ENCODE results near the gene ARHGEF7. TPM values are rescaled to one million over a fixed set of nuclear protein-coding genes. Genes with fewer than 3 reads are reported as not detected.

ARHGEF7 gene
- total RNA-seq, 4 donors from 2014 or later = 64.2 to 127 (median 88.2) TPM

DNA sequence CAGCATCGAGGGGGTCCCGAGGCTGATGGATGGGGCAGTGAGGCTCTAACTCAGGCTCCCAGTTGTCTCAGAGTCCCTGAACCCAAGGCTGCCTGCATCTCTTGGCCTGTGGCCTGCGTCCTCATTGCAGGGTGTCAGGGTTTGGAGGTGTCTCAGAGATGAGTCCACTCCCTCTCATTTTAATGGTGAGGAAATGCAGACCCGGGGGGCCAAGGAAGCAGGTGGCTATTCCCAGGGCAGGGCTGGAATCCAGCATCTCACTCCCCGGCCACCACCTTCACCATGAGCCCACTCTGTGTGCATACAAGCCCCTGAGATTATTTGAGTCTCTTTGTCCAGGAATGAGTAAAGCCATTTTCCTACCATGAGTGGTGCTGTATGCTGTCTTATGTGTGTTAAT lies 226.8 kb downstream of the ARHGEF7 start:
- H3K9me3 ChIP-seq = no peaks in the 10 kb centered on the region
- no peaks in the 10 kb centered on the region for H3K36me3 ChIP-seq
- H3K27me3 ChIP-seq = no peaks in the 10 kb centered on the region
- no peak for TF ChIP-seq POLR2A (IDR thresholded peaks at IDR 0.05)
- TF ChIP-seq, protein P1, sequence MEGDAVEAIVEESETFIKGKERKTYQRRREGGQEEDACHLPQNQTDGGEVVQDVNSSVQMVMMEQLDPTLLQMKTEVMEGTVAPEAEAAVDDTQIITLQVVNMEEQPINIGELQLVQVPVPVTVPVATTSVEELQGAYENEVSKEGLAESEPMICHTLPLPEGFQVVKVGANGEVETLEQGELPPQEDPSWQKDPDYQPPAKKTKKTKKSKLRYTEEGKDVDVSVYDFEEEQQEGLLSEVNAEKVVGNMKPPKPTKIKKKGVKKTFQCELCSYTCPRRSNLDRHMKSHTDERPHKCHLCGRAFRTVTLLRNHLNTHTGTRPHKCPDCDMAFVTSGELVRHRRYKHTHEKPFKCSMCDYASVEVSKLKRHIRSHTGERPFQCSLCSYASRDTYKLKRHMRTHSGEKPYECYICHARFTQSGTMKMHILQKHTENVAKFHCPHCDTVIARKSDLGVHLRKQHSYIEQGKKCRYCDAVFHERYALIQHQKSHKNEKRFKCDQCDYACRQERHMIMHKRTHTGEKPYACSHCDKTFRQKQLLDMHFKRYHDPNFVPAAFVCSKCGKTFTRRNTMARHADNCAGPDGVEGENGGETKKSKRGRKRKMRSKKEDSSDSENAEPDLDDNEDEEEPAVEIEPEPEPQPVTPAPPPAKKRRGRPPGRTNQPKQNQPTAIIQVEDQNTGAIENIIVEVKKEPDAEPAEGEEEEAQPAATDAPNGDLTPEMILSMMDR (IDR thresholded peaks at IDR 0.05) = no peak
- WGBS, 2 donors = 87 to 94% methylated on average over 4 to 5 of the region's 5 CpGs
- no peaks in the 10 kb centered on the region for H3K4me1 ChIP-seq
- no peak for DNase-seq
- no peak overlapping the region for H3K27ac ChIP-seq
- H3K4me3 ChIP-seq (replicated peaks in 1 of 3) = no peak overlapping the region
- intact Hi-C loops (cut with DNase I) = no loop called here

- Histone ChIP-seq H3K4me3 (replicated peaks in 1 of 3) (no peak overlapping the region), H3K27ac (no peak overlapping the region), H3K36me3 (no peaks in the 10 kb centered on the region), H3K9me3 (no peaks in the 10 kb centered on the region), H3K27me3 (no peaks in the 10 kb centered on the region), H3K4me1 (no peaks in the 10 kb centered on the region)
- WGBS, 2 donors = 90% methylated on average over 9 of the region's 9 CpGs
- DNase-seq = no peak
- TF ChIP-seq, protein P1 (IDR thresholded peaks at IDR 0.05) = no peak
- no peak for TF ChIP-seq POLR2A (IDR thresholded peaks at IDR 0.05)
- intact Hi-C loops (cut with DNase I) = no loop called here
Measured at GRCh38 chr13:111342721-111343120, 227.6 kb downstream of the ARHGEF7 start.

GRCh38 chr13:111343186-111343805 lies 228.2 kb downstream of the ARHGEF7 start:
- no peaks in the 10 kb centered on the region for H3K9me3 ChIP-seq
- no peak overlapping the region for H3K4me3 ChIP-seq (replicated peaks in 1 of 3)
- no peaks in the 10 kb centered on the region for H3K4me1 ChIP-seq
- DNase-seq = no peak
- intact Hi-C loops (cut with DNase I) = no loop called here
- H3K27ac ChIP-seq = no peak overlapping the region
- TF ChIP-seq POLR2A (IDR thresholded peaks at IDR 0.05) = no peak
- TF ChIP-seq, protein P1 (IDR thresholded peaks at IDR 0.05) = no peak
- WGBS, 2 donors = 88% methylated on average over 6 to 10 of the region's 11 CpGs
- no peaks in the 10 kb centered on the region for H3K27me3 ChIP-seq
- H3K36me3 ChIP-seq = no peaks in the 10 kb centered on the region

GRCh38 chr13:111344471-111345191 lies 229.5 kb downstream of the ARHGEF7 start:
- DNase-seq = peak; percentile 92
- H3K27ac ChIP-seq = no peak overlapping the region
- H3K4me1 ChIP-seq = no peaks in the 10 kb centered on the region
- intact Hi-C loops (cut with DNase I) = no loop called here
- WGBS, 2 donors = 48 to 49% methylated on average over 17 to 24 of the region's 25 CpGs
- no peaks in the 10 kb centered on the region for H3K9me3 ChIP-seq
- no peaks in the 10 kb centered on the region for H3K36me3 ChIP-seq
- H3K4me3 ChIP-seq (replicated peaks in 1 of 3) = no peak overlapping the region
- H3K27me3 ChIP-seq = no peaks in the 10 kb centered on the region
- TF ChIP-seq, protein P1 (IDR thresholded peaks at IDR 0.05) = peak in 5 of 6 experiments; percentile 17 to 64 (median 47)
- TF ChIP-seq POLR2A (IDR thresholded peaks at IDR 0.05) = no peak

- 93 to 96% methylated on average over 10 to 11 of the region's 11 CpGs for WGBS, 2 donors
- Histone ChIP-seq H3K4me3 (replicated peaks in 1 of 3) (no peak overlapping the region), H3K4me1 (no peaks in the 10 kb centered on the region), H3K36me3 (no peaks in the 10 kb centered on the region), H3K9me3 (no peaks in the 10 kb centered on the region), H3K27ac (no peak overlapping the region), H3K27me3 (no peaks in the 10 kb centered on the region)
- intact Hi-C loops (cut with DNase I) = no loop called here
- no peak for DNase-seq
- no peak for TF ChIP-seq POLR2A (IDR thresholded peaks at IDR 0.05)
- TF ChIP-seq, protein P1 (IDR thresholded peaks at IDR 0.05) = no peak
Measured at GRCh38 chr13:111345682-111346081, 230.6 kb downstream of the ARHGEF7 start.

All from thyroid gland (tissue), 4 donors.